HuH-7 (cell line): ENCODE measurements around the gene MCC.
"Not testable (repeated sequence)": the region's sequence is repeated elsewhere in the genome, so short reads cannot be mapped to it uniquely, and the experiment has no call there.

ENCODE experiments used
- DNase-seq: peaks from one replicate; pipeline ENCODE4 v3.0.0; 2011; ENCODE audit warnings: low spot score

Gene MCC

GRCh38 chr5:113076649-113077048, 411.6 kb downstream of the MCC start:
- not testable (repeated sequence) for DNase-seq

GRCh38 chr5:113075019-113075418, 413.2 kb downstream of the MCC start:
- DNase-seq = no peak

DNA sequence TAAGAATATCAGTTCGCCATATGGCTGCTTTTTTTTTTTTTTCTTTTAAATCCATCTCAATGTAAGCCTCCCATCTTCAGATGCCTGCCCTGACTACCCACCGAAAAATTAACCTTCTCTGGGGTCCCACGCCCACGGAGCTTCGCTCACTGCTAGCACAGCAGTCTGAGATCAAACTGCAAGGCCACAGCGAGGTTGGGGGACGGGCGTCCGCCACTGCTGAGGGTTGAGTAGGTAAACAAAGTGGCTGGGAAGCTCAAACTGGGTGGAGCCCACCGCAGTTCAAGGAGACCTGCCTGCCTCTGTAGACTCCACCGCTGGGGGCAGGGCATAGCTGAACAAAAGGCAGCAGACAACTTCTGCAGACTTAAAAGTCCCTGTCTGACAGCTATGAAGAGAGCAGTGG, 414.6 kb downstream of the MCC start:
- not testable (repeated sequence) for DNase-seq

DNA sequence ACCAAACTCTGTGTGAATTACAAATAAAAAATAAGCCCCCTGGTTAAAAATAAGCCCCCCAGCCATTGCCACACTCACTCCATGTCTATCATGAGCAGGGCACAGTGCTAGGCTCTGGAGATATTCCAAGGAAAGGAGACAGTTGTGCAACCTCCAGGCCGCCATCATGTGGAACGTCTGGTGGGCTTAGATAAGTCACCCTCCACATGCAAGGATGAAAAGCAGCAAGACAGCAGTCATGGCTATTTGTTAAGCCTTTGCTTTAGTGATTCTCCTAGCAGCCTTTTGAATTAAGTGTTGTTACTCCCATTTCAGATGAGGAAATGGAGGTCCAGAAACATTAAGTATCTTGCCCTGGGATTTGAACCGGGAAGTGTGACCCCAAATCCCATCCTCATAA, 416.9 kb downstream of the MCC start:
- no peak for DNase-seq

DNA sequence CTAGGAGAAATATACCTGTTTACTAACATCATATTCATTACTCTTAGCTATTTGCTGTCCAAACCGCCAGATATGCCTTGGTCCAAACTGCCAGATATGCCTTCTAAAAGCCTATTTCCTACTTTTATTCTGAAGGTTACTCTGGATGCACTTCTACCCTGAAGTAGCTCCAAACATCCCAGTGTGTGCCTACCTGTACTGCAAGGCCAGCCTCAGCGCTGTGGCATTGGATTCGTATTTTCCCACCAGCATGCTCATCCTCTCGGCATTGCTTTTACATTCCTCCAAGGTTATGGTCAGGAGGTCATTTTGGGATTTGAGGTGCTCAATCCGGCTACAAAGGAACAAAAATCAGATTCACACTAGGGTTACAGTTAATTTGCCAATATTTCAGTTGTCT, 417.4 kb downstream of the MCC start:
- DNase-seq = no peak

DNA sequence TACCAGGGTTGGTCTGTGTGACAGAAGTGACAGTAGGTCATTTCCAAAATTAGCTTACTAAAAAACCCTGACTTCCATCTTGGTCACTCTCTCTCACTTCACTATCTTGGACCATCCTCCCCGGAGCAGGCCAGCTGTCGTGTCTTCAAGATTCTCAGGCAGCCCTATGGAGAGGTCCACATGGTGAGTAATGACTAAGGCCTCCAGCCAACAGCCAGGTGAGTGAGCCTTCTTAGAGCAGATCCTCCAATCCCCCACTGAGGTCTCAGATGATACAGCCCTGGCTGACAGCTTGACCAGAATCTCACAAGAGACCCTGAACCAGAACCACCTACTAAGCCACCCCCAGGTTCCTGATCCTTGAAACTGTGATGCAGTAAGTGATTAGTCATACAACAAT, 419.7 kb downstream of the MCC start:
- DNase-seq = no peak

GRCh38 chr5:113067635-113068344, 420.5 kb downstream of the MCC start:
- no peak for DNase-seq

- no peak for DNase-seq
Measured at GRCh38 chr5:113065626-113066025, 422.6 kb downstream of the MCC start.

DNA sequence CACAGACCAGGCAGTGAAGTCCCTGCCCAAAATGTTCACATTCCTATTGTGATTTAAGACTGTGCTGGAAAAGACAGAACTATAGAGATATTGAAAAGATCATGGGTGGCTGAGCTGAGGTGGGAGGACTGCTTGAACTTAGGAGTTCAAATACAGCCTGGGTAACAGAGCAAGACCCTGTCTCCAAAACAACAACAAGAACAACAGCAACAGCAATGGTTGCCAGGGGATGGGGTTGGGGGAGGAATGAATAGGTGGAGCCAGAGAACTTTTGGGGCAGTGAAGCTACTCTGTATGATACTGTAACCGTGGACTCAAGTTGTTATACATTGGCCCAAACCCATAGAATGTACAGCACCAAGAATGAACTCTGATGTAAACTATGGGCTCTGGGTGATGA, 423.4 kb downstream of the MCC start:
- DNase-seq = no peak

DNA sequence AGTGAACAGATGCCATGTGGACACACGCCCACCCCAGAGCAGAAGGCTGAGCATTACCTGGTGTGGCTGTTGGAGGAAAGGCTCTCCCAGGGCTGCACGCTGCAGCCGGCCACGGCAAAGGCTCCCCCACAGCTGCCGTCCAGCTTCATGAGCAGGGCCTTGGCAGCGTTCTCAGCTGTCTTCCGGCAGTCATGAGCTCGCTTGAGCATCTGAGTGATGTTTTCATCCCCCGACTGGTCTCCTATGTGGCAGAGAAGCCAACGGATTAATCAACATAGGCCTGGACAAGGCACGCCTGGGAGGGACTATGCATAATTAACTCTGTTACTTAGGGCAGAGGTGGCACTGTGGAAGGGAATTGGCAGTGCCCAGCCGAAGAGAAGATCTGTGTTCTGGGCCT, 424.3 kb downstream of the MCC start:
- DNase-seq = no peak

DNA sequence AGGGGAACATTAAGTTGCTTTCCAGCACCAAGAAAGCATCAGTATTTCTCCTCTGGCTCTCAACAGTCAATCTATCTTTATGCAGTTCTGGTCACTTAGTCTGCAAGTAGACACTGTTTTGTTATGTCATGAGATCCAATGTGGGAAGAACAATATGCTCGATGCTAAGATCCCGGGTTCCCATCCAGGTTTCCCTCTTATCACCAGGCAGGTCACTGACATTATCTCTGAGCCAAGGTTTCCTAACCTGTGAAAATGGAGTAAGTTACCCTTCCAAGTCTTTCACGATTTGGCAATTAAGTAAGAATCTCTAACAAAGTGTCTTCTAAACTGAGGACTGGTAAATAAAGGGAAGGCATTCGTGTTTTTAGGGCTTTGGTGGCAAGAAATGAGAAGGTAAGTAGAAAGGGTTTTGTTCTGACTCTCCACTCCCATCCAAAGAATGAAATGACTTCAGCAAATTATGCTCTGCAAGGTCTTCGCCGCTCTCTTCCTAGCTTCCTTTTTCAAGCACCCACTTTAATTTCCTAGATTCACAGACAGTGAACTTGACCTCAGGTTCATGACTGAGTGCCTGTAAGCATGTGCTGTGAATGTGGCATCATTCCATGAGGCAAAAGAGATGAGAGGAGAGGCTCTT, 425.3 kb downstream of the MCC start:
- DNase-seq = no peak

DNA sequence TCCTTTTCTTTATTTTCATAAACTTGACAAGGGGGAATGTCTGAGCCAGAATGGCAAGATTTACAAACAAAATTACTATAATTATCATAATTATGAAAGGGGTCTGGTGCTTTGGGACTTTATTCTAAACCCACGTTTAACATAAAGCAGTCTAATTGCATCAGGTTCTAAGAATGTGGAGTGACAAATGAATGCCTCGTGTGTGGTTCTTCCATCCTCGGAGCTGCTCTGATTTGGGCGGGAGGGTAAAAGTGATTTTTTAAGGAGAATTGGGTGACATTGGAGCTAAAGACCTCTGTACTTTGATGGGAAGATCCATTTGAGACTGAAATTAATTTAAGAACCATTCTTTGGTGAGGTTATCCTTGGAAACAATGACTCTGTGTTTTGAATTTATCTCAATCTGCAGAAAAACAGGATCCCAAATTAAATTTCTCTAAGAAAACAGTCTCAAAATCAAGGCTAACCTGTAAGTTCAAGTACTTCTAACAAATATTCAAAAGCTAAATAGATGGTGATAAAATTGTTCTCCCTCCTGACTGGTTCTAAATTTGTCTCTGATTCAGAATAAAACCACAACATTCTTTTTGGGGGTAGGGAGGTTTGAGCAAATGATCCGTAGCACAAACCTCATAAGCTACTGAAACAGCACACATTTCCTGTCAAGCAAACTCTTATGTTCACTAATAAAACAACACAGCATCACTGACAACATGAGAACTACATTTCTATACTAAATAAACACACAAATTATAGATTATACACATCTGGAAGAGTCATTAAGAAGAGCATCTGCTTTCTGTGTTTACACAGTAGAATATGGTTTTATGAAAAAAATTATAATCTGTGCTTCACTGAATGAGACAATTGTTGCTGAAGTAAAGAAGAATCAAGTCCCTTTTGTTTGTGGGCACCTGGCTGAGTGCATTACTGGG, 426.1 kb downstream of the MCC start:
- DNase-seq = no peak

GRCh38 chr5:113060408-113061025, 427.7 kb downstream of the MCC start:
- no peak for DNase-seq

DNA sequence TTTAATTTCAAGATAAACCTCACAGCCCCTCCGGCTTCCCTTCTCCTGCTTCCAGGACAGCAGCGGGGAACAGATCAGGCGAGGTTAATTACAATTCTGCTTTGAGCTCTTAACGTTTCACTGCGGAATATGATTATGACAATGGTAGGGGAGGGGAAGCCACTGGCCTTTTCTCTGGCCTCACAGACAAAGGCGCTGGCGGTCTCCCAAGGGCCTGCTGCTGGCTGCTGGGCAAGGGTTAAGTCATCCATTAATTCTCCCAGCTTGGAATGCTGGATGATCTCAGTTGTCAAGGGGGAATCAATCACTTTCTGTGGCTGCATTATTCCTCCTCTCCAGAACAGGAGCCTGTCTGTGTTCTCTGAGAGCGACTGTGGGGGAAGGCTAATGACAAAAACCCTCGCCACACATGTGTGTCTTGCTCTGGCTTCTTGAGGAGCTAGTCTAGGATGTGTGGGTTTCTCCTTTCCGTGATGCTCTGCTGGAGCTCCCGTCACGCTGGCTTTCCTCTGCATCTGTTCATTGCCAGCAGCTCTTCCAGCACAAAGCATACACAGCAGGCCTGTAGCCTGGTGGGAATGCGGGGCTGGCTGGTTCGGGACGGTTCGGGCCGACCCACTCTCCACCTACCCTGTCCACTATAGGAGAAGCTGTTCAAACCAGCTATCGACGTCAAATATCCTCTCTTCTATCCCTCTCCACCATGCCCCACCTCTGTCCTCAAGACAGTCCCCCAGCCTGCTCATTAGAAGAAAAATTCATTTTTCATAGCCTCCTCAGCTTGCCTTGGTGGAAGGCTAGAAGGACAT, 428.8 kb downstream of the MCC start:
- no peak for DNase-seq

- DNase-seq = no peak
Measured at GRCh38 chr5:113058706-113059226, 429.5 kb downstream of the MCC start.

GRCh38 chr5:113058269-113058668, 430.0 kb downstream of the MCC start:
- no peak for DNase-seq

DNA sequence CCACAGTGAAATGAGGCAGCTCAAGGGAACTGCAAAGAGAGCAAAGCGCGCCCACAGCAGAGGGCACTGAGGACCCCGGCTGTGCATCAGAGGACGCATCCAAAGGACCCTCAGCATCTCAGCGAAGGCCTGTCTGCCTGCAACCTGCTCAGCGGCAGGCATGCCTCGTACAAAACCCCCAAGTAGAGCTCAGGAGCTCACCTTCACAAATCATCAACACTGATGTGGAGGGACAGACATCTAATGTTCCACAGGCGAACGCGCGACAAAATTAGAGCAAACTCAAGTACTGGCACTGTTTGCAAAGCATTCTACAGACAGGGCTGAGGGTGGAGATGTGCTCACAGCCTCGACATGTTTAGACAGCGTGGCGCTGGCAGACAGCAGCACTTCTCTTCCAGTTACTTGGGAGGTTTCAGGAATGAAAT, 430.7 kb downstream of the MCC start:
- DNase-seq = no peak

DNA sequence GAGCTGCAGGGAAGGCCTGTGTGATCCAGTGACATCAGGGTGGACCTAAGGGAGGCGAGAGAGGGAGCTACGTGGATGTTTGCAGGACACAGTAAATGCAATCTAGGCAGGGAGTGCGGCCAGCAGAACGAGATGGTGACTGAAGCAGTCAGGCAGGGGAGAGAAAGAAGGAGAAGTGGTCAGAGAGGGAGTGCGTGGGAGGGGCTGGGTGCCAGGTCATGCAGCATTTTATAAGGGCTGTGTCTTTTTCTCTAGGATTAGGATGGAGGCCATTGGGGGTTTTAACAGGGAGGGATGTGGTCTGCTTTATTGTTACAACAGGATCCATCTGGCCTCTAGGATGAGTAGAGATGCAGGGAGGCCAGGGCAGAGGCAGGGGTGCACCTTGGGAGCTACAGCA, 431.3 kb downstream of the MCC start:
- no peak for DNase-seq

DNA sequence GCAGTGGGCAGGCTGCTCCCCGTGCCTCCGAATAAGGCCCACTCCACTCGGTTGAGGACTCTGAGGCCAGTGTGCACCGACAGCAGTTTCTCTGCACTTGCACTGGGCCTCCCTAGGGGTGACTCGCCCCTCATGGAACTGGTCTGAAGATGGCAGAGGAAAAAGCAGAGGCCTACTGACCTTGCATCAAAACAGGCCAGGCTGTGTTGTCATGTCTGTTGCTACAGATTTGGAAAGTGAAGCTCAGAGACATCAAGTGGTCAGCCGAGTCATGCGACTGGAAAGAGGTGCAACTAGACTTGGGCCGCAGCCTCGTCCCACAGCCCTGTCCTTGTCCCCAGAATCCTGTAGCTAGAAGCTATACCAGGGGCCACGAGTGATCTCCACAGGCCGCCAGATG, 433.4 kb downstream of the MCC start:
- no peak for DNase-seq

DNA sequence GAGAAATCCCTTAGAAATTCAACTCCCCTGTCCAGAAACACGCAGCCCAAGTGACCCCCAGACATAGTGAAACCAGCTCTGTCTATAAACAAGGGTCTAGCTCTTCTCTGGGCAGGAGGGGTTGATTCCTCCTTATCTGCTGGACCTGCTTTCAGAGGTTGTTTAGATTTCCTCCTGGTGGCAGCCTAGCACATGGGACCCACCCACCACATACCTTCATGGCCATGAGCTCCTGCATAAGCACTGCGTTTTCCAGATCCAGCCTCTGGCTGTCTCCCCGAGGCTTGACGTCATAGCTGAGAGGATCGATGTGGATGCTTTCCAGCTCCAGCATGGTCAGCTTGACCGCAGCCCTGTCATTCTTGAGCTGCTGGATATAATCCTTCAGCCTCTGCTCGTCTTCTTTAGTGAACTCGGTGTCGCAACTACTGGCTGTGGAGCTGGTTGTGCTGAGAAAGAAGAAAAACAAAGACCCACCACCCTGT, 434.7 kb downstream of the MCC start:
- no peak for DNase-seq
